Measurements from ENCODE around the gene BRPF1. TPM values are rescaled to one million over a fixed set of nuclear protein-coding genes. Genes with fewer than 3 reads are reported as not detected.
A peak's percentile ranks its signal among the peaks of the same experiment; 100 is the strongest.

Gene BRPF1
- total and polyA plus RNA-seq, 10 of the 15 experiments (the other 5 are each of a cell fraction or from before 2014, with no cell fraction given) = 1.2 to 25.3 (median 13.6) TPM

GRCh38 chr3:9761919-9762318 lies 30.4 kb downstream of the BRPF1 start:
- no peaks in the 10 kb centered on the region for H4K20me1 ChIP-seq (ENCODE audit: control insufficient read depth, insufficient read depth)
- BruUV-seq (replicated peaks) = TSS peak; percentile 32
- intact Hi-C loops (cut with micrococcal nuclease; ENCODE audit: unreplicated experiment) (no loop called here), in situ Hi-C loops (cut with MboI) (no loop called here)
- POLR2A ChIA-PET = interaction anchor here (0.5 kb wide), 1 partner anchor 336 kb away, joined by 5 read pairs; no protein-coding TSS in a partner anchor
- TF ChIP-seq CHD4 (IDR thresholded peaks at IDR 0.05) (no peak), SP1 (IDR thresholded peaks at IDR 0.05; ENCODE audit: low read depth, low read length) (no peak), SUZ12 (IDR thresholded peaks at IDR 0.05; ENCODE audit: unreplicated experiment) (no peak), ATF3 (IDR thresholded peaks at IDR 0.05; ENCODE audit: borderline replicate concordance, extremely low read depth, low read depth, low read length) (no peak), IRF4 (IDR thresholded peaks at IDR 0.05; ENCODE audit: low read depth, low read length) (no peak), IKZF2 (IDR thresholded peaks at IDR 0.05) (no peak), KLF5 (IDR thresholded peaks at IDR 0.05; ENCODE audit: partially characterized antibody) (no peak), YBX1 (IDR thresholded peaks at IDR 0.05) (no peak), ETV6 (conservative IDR thresholded peaks at IDR 0.05 in 1 of 2, IDR thresholded peaks at IDR 0.05 in 1 of 2; ENCODE audit: borderline replicate concordance in 1 of 2, low read depth in 1 of 2) (no peak), MXI1 (IDR thresholded peaks at IDR 0.05; ENCODE audit: low read depth, low read length) (no peak), NR2C2 (IDR thresholded peaks at IDR 0.05; ENCODE audit: borderline replicate concordance, control insufficient read depth, insufficient read length, low read depth) (no peak), SREBF1 (IDR thresholded peaks at IDR 0.05; ENCODE audit: low read length) (no peak), ZBED1 (IDR thresholded peaks at IDR 0.05; ENCODE audit: borderline replicate concordance) (no peak), NR2F1 (conservative IDR thresholded peaks at IDR 0.05) (no peak)
- H3K27ac ChIP-seq (ENCODE audit: control insufficient read depth, insufficient read depth) = no peak overlapping the region
- ATAC-seq (no peak), FAIRE-seq (no peak), DNase-seq (ENCODE audit: low read depth, low spot score) (no peak)
- H3K9ac ChIP-seq (ENCODE audit: control insufficient read depth, insufficient read depth, low read length) = no peak overlapping the region
- peaks cover 0 to 2% of the 10 kb centered on the region in 2 experiments; a peak in 3 of 4 replicates for H3K36me3 ChIP-seq (ENCODE audit: control insufficient read depth in 2 of 2, insufficient read depth in 2 of 2, low read length in 1 of 2)
- RAD21 ChIA-PET (ENCODE audit: unreplicated experiment) = no interaction called here
- no peak overlapping the region for H3K4me3 ChIP-seq
- no peak overlapping the region for H2AFZ ChIP-seq (ENCODE audit: control insufficient read depth, low read depth, low read length)
- 97% methylated on average over 5 of the region's 5 CpGs for WGBS (ENCODE audit: insufficient coverage, insufficient replicate concordance, low lambda C conversion rate, missing lambda C conversion rate)
- CTCF ChIA-PET = no interaction called here
- no peaks in the 10 kb centered on the region for H3K79me2 ChIP-seq (ENCODE audit: control insufficient read depth, insufficient read depth, low read length)
- H3K9me3 ChIP-seq (replicated peaks; ENCODE audit: control insufficient read depth, insufficient read depth, low read length) = no peaks in the 10 kb centered on the region
- no peaks in the 10 kb centered on the region for H3K27me3 ChIP-seq (replicated peaks in 1 of 2; ENCODE audit: control insufficient read depth in 2 of 2, insufficient read depth in 2 of 2, low read length in 1 of 2)
- SMC1A ChIA-PET (ENCODE audit: uncharacterized antibody, unreplicated experiment) = no interaction called here
- no peak overlapping the region for H3K4me2 ChIP-seq (ENCODE audit: control insufficient read depth, insufficient read depth)
- H3K4me1 ChIP-seq (ENCODE audit: control insufficient read depth, insufficient read depth, low read length) = no peaks in the 10 kb centered on the region

Measured in GM12878 (cell line).